Body of pancreas (tissue), 4 donors: ENCODE measurements around the gene DNAJB12. TPM values are rescaled to one million over a fixed set of nuclear protein-coding genes. Genes with fewer than 3 reads are reported as not detected.

Source experiments
- ATAC-seq: fragments of 150-250 bp; one replicate; pipeline ENCODE4 v1.9.1; 2016
- DNase-seq, 4 donors: peaks; one replicate each; pipeline ENCODE4 v3.0.0-alpha.2; 2019
- H3K27ac ChIP-seq, 4 donors: fragments of 200-600 bp; sonication (generic); 1 replicate in 3 of 4; 2 replicates in 1 of 4; pipeline versions ENCODE4 v1.5.1 to v1.6.1; 2016 to 2019; ENCODE audit warnings: mild to moderate bottlenecking in 1 of 4, mixed read lengths in 1 of 4, moderate library complexity in 1 of 4
- H3K27me3 ChIP-seq, 2 donors: fragments of 200-600 bp; sonication (generic); one replicate each; pipeline ENCODE4 v1.6.0; 2016; ENCODE audit warnings: mild to moderate bottlenecking in 1 of 2
- H3K36me3 ChIP-seq, 2 donors: fragments of 200-600 bp; sonication (generic); replicated peaks in 1 of 2; 2 replicates each; pipeline ENCODE4 v1.5.1; 2016; ENCODE audit warnings: low read depth in 2 of 2; ENCODE audit not compliant: insufficient read depth in 1 of 2
- H3K4me1 ChIP-seq: fragments of 200-600 bp; sonication (generic); one replicate; pipeline ENCODE4 v1.6.0; 2016
- H3K4me3 ChIP-seq, 2 donors: fragments of 200-600 bp; sonication (generic); 1 replicate in 1 of 2; 2 replicates in 1 of 2; pipeline ENCODE4 v1.5.1; 2016 to 2019
- H3K9me3 ChIP-seq, 3 donors: fragments of 200-600 bp; sonication (generic); 1 replicate in 2 of 3; 2 replicates in 1 of 3; pipeline ENCODE4 v1.5.1; 2016
- POLR2A ChIP-seq, 3 donors: fragments of 450-650 bp; IDR thresholded peaks; one replicate each; pipeline ENCODE4 v1.6.1; 2016; ENCODE audit warnings: antibody characterized with exemption in 3 of 3, mild to moderate bottlenecking in 2 of 3
- WGBS, 2 donors: methylation state at CpG; one replicate each; pipeline ENCODE4 v1.1.5; 2017; 5-methylcytosine and 5-hydroxymethylcytosine counted together
- intact Hi-C: fragments of 100-400 bp; cut with DNase I; formaldehyde crosslinking; loops from one replicate; pipeline ENCODE4 v1.15.1; 2023
- total RNA-seq, 2 donors: library from RNA; depleted of rRNA; stranded (reverse); fragments of >200 nt; gene quantifications; one replicate each; pipeline ENCODE4 v1.1.0, GENCODE V29; 2016
- TF ChIP-seq, protein P1 (sequence below), 7 experiments: fragments of 450-650 bp in 4 of 7; fragments of 200-600 bp in 3 of 7; sonication (generic) in 3 of 7; IDR thresholded peaks; one replicate each; pipeline ENCODE4 v1.5.1; 2016 to 2019; ENCODE audit warnings: antibody characterized with exemption in 7 of 7

DNAJB12 gene
- total RNA-seq, 2 donors from 2014 or later: 19.2 to 24.1 TPM

DNA sequence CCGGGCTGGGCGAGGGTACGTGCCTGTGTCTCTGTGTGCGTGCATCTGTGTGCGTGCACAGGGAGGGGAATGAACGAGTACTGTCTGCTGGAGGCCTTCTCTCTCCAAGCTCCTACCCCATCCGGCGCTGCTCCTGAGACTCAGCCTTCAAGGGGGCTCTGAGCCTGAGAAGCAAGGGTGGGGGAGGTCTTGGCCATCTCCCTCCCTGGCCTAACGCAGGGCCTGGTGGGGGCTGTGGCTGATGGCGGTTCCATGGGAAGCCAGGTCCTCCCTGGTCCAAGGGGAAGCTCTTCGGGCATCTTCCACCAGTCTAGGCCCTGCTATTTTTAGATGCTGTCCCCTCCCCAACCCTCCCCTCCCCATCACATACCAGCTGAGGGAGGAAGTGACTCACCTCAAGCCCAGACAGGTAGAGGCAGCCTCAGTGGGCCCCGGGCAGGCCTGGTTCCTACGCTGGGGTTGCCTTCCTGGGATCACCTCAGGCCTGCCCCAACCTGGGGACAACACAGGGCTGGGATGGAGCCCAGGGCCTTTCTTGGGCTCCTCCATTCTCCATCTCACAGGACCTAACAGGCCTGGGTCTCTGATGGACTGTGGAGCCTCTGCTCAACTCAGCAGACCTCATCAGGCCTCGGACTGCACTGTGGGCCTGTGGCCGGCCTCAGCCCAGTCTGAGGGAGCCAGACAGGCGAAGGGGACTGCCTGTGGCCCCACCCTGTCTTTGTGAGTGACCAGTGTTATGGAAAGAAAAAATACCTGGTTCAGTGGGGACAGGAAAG, 32.2 kb downstream of the DNAJB12 start:
- TF ChIP-seq, protein P1, sequence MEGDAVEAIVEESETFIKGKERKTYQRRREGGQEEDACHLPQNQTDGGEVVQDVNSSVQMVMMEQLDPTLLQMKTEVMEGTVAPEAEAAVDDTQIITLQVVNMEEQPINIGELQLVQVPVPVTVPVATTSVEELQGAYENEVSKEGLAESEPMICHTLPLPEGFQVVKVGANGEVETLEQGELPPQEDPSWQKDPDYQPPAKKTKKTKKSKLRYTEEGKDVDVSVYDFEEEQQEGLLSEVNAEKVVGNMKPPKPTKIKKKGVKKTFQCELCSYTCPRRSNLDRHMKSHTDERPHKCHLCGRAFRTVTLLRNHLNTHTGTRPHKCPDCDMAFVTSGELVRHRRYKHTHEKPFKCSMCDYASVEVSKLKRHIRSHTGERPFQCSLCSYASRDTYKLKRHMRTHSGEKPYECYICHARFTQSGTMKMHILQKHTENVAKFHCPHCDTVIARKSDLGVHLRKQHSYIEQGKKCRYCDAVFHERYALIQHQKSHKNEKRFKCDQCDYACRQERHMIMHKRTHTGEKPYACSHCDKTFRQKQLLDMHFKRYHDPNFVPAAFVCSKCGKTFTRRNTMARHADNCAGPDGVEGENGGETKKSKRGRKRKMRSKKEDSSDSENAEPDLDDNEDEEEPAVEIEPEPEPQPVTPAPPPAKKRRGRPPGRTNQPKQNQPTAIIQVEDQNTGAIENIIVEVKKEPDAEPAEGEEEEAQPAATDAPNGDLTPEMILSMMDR (IDR thresholded peaks at IDR 0.05): no peak
- TF ChIP-seq POLR2A (IDR thresholded peaks at IDR 0.05): no peak
- intact Hi-C loops: no loop called here

DNA sequence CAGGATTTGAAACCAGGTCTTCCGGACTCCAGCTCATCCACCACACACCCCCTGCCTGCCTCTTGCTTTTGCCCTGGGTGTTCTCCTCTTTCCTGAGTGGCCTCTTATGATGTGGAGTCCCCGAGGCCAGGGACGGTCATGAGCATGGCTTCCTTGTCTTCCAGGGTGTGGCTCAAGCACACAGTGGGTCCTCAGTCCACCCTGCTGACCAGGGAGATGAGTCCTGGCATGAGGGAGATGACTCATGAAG, 32.8 kb downstream of the DNAJB12 start:
- ATAC-seq (no peak), DNase-seq (no peak)
- intact Hi-C loops: no loop called here
- H3K4me1 ChIP-seq: peaks cover 62% of the 10 kb centered on the region
- no peaks in the 10 kb centered on the region for H3K36me3 ChIP-seq
- WGBS, 2 donors: 86 to 96% methylated on average over 3 of the region's 3 CpGs
- H3K9me3 ChIP-seq: no peaks in the 10 kb centered on the region
- H3K4me3 ChIP-seq: no peak overlapping the region
- no peaks in the 10 kb centered on the region for H3K27me3 ChIP-seq
- peak overlapping the region in 1 of 4 donors; percentile 84 for H3K27ac ChIP-seq
- TF ChIP-seq POLR2A (IDR thresholded peaks at IDR 0.05): no peak
- TF ChIP-seq, protein P1 (IDR thresholded peaks at IDR 0.05): no peak

More for the DNA sequence above, 32.2 kb downstream of the DNAJB12 start:
- Histone ChIP-seq H3K36me3 (no peaks in the 10 kb centered on the region), H3K9me3 (no peaks in the 10 kb centered on the region), H3K27ac (no peak overlapping the region), H3K4me3 (no peak overlapping the region), H3K4me1 (peaks cover 64% of the 10 kb centered on the region), H3K27me3 (no peaks in the 10 kb centered on the region)
- DNase-seq: no peak
- 91 to 100% methylated on average over 1 to 15 of the region's 16 CpGs for WGBS, 2 donors
- ATAC-seq: no peak

DNA sequence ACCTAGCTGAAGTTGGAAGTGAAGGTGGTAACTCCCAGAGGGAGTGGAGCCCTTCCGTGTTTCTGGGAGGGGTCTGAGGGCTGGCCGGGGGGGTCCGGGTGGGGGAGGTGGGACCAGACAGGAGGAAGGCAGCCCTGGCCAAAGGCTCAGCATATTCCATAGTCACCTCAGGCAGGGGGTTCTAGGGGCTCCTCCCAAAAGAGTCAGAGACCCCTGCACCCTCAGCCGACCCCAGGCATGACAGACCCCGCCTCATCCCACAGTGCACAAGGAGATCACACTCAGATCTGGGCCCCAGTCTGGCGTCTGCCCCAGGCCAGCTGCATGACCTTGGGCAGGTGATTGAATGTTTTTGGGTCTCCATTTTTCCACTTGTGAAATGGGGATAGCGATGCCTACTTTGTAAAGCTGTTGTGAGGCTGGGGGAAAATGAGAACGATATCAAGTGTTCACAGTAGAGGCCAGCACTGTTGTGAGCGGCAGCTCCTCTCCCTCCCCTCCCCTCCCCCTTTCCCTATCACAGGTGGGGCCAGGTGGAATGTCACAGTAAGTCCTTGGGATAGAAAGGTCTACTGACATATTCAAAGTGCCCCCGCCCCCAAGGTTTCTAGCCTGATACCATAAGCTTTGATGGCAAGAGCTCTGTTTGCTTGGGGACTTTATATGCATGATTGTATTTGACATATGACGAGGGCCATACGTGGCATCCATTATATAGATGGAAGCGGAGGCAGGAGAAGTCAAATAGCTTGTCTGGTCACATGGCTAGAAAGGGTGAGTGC, 33.3 kb downstream of the DNAJB12 start:
- peak; percentile 52 to 70 (median 65) for DNase-seq
- intact Hi-C loops: no loop called here

DNA sequence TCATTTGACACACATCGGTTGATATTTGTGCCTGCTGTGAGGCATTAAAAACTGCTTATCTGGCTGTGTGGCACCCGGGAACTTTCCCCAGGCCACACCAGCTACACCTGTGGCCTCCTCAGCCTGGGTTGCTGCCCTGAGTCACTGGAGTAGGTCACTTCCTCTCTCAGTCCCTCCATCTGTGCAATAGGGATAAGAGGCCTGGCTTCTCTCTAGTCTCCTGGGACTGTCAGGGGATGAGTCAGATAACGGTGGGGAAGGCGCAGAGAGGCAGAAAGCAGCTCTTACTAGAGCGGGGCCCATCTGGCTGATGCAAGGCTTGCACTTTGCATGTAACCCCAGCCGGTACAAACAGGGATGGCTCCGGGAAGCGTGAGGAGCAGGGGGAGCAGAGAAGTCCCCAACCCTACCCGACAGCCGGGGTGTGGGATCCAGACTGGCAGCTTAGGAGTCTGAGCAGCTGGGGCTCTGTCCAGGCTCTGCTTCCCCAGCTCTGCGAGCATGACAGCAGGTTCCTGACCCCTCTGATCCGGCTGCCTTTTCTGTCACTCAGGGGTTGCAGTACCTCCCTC, 34.0 kb downstream of the DNAJB12 start:
- ATAC-seq: peak; percentile 51
- Histone ChIP-seq H3K27ac (peak overlapping the region; percentile 84 to 90 (median 88)), H3K9me3 (no peaks in the 10 kb centered on the region), H3K4me3 (no peak overlapping the region), H3K4me1 (peaks cover 70% of the 10 kb centered on the region), H3K36me3 (no peaks in the 10 kb centered on the region), H3K27me3 (no peaks in the 10 kb centered on the region)
- peak; percentile 65 to 85 (median 80) for DNase-seq
- intact Hi-C loops: no loop called here
- WGBS, 2 donors: 41 to 45% methylated on average over 5 to 11 of the region's 12 CpGs
- TF ChIP-seq POLR2A (IDR thresholded peaks at IDR 0.05): peak in 2 of 3 donors; percentile 35 to 37
- TF ChIP-seq, protein P1 (IDR thresholded peaks at IDR 0.05): no peak

More for the DNA sequence above, 33.3 kb downstream of the DNAJB12 start:
- no peak for ATAC-seq
- no peaks in the 10 kb centered on the region for H3K36me3 ChIP-seq
- H3K4me1 ChIP-seq: peaks cover 65% of the 10 kb centered on the region
- no peaks in the 10 kb centered on the region for H3K27me3 ChIP-seq
- no peak overlapping the region for H3K4me3 ChIP-seq
- 50 to 58% methylated on average over 10 to 13 of the region's 13 CpGs for WGBS, 2 donors
- H3K27ac ChIP-seq: peak overlapping the region; percentile 84 to 90 (median 88)
- no peaks in the 10 kb centered on the region for H3K9me3 ChIP-seq
- TF ChIP-seq POLR2A (IDR thresholded peaks at IDR 0.05): no peak
- TF ChIP-seq, protein P1 (IDR thresholded peaks at IDR 0.05): no peak
